Cardiac ventricle fibroblast (primary cell): ENCODE measurements around the gene CCL15. TPM values are rescaled to one million over a fixed set of nuclear protein-coding genes. Genes with fewer than 3 reads are reported as not detected.

Experiments used
- total RNA-seq: library from RNA; depleted of rRNA; stranded (reverse); fragments of >200 nt; gene quantifications from 2 replicates; pipeline ENCODE4 v1.2.3, GENCODE V29; 2015

The CCL15 gene, protein sequence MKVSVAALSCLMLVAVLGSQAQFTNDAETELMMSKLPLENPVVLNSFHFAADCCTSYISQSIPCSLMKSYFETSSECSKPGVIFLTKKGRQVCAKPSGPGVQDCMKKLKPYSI
- total RNA-seq: not detected in 2 replicates

DNA sequence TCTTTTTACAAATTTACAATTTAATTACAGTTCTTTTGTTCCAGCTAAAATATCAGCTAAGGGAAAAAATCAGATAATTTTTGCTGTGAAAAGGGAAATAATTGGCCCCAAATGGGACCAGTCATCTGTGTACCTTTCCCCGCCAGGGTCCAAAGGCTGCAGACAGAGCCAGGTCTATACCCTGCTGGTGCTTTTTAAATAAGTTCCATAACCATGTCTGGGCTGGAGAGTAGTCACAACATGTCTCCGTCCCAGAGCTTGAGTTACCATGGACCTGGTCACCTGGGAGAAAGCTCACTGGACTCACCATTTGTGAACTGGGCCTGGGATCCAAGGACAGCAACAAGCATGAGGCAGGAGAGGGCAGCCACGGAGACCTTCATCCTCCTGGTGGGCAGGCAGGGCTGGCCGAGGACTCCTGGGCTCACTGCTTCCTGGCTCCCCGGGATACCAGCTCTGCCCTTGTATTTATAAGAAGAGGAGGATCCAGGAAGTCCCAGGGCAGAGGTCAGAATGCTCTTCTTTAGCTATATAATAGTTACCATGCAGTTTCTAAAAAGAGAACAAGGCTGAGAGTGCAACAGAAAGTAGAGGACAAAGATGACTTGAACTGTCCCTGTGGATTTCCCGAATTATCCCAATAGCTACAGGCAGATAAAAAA is at the start of gene CCL15:
TSS of gene CCL15 (minus strand) at position 444 of the 662 bp plus-strand sequence. CDS start at position 383, 61 bp downstream.

DNA sequence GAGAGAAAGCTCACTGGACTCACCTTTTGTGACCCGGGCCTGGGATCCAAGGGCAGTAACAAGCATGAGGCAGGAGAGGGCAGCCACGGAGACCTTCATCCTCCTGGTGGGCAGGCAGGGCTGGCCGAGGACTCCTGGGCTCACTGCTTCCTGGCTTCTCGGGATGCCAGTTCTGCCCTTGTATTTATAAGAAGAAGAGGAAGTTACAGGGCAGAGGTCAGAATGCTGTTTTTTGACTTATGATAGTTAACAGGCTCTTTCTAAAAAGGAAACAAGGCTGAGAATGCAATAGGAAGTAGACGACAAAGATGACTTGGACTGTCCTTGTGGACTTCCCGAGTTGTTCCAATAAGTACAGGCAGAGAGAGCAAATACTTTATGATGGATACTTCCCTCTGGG is 16.4 kb upstream of the CCL15 start, which contains the start of gene CCL23:
TSS of gene CCL23 (minus strand) at position 174 of the 400 bp plus-strand sequence. CDS start at position 99, 75 bp downstream.

DNA sequence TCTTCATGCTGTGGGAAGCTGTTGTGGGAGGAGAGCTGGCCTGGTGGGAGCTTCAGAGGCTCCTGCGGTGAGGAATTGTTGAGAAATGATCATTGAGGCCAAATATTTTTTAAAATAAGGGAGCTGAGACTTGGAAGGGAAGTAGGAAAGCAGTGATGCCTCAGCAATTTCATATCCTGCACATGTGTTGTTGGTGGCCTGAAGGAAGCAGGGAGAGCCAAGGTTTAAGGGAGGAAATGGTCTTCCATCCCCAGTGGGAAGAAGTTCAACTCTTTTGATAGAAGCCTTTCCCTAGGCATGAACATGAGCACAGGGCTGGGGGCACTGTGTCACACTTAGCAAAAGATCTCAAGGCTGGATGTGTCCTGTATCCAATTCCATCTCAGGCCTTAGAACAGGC is 14.7 kb downstream of the CCL15 start, which contains the start of gene CCL14:
TSS of gene CCL14 (minus strand) at position 87 of the 400 bp plus-strand sequence. CDS start at position 7, 80 bp downstream.

DNA sequence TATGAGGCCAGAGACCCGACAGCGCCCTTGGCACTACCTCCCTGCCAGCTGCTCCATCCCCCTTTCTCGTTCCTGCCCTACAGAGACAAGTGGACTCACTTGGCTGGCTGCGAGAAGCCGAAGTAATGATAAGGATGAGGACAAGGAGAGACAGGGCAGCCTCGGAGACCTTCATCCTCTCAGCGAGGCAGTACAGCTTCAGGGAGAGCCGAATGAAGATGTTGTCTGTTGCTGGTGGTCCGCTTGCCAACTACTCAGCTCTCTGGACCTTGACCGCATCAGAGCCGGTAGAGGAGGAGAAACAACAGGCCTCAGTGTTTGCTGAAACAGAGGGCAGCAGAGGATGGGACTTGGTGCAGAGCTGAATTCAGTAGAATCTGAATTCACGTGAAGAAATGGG is 20.1 kb downstream of the CCL15 start, which contains the start of gene CCL16:
TSS of gene CCL16 (minus strand) at position 252 of the 400 bp plus-strand sequence. CDS start at position 175, 77 bp downstream.

Other genes starting within 250 kb of the CCL15 start
- gene GAS2L2, start 248.3 kb downstream of the CCL15 start, total RNA-seq: 0.44 TPM in 1 of 2 replicates, not detected in the other
- not detected in 2 replicates for gene C17orf50, start 240.7 kb downstream of the CCL15 start, total RNA-seq
- gene MMP28, start 205.9 kb downstream of the CCL15 start, total RNA-seq: 0.68 and 1.7 TPM in 2 replicates
- gene TAF15, start 192.1 kb downstream of the CCL15 start, total RNA-seq: 26.6 and 28.9 TPM in 2 replicates
- gene HEATR9, start 132.7 kb downstream of the CCL15 start, total RNA-seq: not detected in 2 replicates
- gene CCL5, start 121.2 kb downstream of the CCL15 start, total RNA-seq: not detected in 2 replicates
- 1.1 TPM in 1 of 2 replicates, not detected in the other for gene RDM1, start 70.8 kb downstream of the CCL15 start, total RNA-seq
- not detected in 2 replicates for gene LYZL6, start 57.8 kb downstream of the CCL15 start, total RNA-seq
- not detected in 2 replicates for gene CCL16, start 20.1 kb downstream of the CCL15 start, total RNA-seq
- 1.5 and 7.8 TPM in 2 replicates for gene CCL14, start 14.8 kb downstream of the CCL15 start, total RNA-seq
- not detected in 2 replicates for gene CCL23, start 16.4 kb upstream of the CCL15 start, total RNA-seq
- not detected in 2 replicates for gene CCL18, start 62.7 kb upstream of the CCL15 start, total RNA-seq
- gene CCL3, start 88.6 kb upstream of the CCL15 start, total RNA-seq: not detected in 2 replicates
- not detected in 2 replicates for gene CCL4, start 102.3 kb upstream of the CCL15 start, total RNA-seq
- gene TBC1D3B, start 175.1 kb upstream of the CCL15 start, total RNA-seq: 0.62 and 2.0 TPM in 2 replicates
- not detected in 2 replicates for gene CCL3L1, start 195.2 kb upstream of the CCL15 start, total RNA-seq
- 0.56 TPM in 1 of 2 replicates, not detected in the other for gene CCL4L2, start 209.5 kb upstream of the CCL15 start, total RNA-seq